GM19452 (cell line): ENCODE data around the gene FGD2.
A peak's percentile ranks its signal among the peaks of the same experiment; 100 is the strongest.
"Not testable (repeated sequence)": the region's sequence is repeated elsewhere in the genome, so short reads cannot be mapped to it uniquely, and the experiment has no call there.

ENCODE experiments used
- ATAC-seq: cut with Tn5 transposase; IDR thresholded peaks from one replicate; pipeline ENCODE4 v1.9.1; 2021; ENCODE audit not compliant: unreplicated experiment

Gene FGD2

DNA sequence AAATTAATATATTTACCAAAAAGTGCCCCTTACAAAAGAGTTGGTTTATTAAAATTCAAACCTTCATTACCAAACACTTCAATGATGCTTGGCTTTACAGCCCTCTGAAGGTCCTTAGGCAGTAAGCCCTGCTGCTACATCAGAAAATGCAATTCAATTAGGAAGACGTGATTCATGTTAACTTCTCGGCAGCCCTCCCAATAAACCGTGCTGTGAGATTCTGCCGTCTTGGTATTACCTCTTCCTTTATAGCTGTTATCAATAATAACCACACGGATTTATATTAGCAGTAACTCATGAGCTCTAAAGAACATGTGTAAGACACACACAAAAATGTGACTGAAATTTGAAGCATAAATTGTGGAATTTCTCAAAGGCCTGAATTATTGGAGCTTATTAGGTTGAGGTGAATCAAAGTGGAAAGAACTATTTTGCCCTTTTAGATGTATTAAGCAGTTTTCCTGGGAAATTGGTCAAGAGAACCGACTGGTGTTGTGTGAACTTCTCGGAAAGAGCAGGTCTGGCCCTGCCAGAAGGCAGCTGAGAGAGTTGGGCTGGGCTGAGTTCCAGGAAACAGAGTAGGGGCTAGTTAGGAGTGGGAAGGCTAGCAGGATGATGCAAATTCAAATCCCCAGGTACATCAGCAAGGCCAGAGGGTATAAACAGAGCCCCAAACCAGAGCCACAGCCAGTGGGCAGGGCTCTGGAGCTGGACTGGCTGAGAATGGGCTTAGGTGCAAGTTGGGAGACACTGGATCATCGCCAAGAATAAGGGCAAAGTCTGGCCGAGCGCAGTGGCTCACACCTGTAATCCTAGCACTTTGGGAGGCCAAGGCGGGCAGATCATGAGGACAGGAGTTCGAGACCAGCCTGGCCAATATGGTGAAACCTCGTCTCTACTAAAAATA is 33.1 kb downstream of the FGD2 start:
- ATAC-seq = no peak

DNA sequence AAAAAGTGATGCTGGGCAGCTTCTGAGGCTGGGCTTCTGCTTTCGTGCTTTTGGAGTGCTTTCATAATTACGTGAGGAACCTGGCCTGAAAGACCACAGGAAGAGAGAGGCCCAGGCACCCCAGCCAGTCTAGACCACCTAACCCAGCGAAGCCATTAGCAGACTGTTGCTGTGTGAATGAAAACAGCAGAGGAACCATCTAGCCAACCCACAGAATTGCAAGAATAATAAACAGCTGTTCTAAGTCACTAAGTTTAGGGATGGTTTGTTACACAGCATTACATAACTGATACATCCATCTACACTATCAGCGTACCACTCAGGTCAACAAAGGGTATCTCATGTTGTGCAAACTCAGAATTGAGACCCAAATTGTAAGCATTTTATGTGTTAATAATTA is 34.5 kb downstream of the FGD2 start:
- ATAC-seq = no peak

DNA sequence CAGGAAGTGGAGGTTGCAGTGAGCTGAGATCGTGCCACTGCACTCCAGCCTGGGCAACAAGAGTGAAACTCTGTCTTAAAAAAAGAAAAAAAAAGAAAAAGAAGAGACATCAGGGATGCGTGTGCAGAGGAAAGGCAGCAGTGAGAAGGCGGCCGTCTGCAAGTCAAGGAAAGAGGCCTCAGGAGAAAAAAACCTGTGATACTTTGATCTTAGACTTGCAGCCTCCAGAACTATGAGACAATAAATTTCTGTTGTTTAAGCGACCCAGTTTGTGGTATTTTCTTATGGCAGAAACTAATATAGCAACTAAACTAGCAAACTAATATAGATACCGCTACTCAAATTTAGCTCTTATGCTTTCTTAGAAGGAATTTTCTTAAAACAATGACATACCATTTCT is 36.1 kb downstream of the FGD2 start:
- no peak for ATAC-seq

DNA sequence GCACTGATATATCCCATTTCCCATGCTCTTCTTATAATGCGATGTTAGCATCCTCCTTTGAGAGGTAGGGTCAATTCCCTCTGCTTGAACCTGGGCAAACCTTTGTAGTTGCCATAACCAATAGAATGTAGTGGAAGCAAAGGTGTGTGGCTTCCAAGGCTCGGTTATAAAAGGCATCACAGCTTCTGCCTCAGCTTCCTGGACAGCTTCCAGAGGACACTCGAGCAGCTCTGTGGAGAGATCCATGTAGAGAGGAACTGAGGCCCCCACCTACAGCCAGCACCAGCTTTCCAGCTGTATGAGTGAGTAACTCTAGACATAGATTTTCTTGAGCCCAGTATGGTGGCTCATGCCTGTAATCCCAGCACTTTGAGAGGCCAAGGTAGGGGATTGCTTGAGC is 36.7 kb downstream of the FGD2 start:
- ATAC-seq = no peak

DNA sequence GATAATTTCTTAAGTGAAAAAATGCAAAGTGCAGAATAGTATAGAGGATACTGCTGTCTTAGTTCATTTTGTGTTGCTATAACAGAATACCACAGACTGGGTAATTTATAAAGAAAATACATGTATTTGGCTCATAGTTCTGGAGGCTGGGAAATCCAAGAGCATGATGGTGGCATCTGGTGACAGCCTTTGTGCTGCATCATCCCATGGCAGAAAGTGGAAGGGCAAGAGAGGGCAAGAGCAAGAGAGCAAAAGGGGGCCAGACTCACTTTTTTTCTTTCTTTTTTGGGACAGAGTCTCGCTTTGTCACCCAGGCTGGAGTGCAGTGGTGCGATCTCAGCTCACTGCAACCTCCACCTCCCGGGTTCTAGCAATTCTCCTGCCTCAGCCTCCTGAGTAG is 37.6 kb downstream of the FGD2 start:
- ATAC-seq = not testable (repeated sequence)

DNA sequence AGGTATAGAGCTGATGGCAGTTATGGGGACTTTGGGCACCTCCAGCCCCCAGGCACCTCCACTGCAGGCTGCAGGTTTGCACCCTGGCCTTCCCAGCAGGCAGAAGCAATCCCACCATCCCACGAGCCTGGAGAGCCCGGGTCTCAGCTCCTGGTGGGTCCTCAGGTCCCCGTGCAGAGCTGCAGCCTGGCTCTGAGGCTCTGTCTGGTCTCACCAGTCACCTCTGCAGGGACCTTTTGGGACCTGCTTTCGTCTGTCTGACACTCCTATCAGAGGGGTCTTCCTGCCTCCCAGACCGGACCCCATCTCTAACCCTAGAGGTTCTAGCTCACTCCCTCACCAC is 41.9 kb downstream of the FGD2 start:
- no peak for ATAC-seq

DNA sequence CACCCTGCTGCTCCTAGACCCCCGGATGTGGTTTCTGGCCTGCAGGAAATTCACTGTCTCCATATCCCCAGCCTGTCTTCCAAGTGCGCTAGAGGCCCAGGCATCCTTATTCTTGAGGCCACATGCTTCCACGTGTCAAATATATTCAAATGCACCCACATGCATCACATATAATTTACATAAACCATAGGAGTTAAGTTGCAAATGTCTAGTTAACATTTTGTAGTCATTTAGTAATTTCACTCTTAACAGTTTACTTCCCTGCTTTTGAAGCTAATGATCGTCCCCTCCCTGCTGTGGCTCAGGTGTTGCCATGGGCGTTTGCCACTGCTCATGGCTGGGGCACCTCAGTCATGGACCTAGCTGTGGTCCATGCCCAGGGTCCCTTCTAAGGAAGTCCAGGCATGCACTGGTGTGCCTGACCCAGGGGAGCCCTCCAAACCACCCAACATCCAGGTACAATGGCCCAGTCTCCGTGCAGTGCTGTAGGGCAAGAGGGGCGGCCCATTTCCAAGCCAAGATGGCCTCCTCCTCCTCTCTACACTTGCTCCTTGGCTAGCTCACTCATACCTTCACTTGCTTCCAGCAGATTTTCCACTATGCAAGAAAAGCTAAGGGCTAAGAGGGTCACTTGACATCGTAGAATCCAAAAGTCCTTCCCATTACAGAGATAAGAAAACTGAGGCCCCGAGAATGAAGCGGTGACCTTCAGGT is 42.4 kb downstream of the FGD2 start:
- no peak for ATAC-seq

DNA sequence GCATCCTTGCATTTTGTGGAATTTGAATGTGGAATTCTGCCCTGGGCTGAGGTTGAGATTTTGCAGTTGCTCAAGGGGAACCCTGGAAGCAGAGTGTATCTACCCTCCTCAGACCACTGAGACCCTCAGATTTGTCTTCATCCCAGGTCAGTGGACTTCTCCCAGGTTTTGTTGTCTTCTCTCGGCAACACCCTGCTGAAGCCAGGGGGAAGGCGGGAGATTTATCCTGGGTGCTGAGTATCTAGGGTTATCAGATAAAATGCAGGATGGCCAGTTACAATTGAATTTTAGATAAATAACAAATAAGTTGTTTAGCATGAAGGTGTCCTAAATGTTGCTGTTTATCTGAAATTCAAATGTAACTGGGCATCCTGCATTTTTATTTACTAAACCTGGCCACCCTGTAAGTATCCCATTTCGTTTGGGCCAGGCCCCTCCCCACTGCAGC is 43.0 kb downstream of the FGD2 start:
- no peak for ATAC-seq

DNA sequence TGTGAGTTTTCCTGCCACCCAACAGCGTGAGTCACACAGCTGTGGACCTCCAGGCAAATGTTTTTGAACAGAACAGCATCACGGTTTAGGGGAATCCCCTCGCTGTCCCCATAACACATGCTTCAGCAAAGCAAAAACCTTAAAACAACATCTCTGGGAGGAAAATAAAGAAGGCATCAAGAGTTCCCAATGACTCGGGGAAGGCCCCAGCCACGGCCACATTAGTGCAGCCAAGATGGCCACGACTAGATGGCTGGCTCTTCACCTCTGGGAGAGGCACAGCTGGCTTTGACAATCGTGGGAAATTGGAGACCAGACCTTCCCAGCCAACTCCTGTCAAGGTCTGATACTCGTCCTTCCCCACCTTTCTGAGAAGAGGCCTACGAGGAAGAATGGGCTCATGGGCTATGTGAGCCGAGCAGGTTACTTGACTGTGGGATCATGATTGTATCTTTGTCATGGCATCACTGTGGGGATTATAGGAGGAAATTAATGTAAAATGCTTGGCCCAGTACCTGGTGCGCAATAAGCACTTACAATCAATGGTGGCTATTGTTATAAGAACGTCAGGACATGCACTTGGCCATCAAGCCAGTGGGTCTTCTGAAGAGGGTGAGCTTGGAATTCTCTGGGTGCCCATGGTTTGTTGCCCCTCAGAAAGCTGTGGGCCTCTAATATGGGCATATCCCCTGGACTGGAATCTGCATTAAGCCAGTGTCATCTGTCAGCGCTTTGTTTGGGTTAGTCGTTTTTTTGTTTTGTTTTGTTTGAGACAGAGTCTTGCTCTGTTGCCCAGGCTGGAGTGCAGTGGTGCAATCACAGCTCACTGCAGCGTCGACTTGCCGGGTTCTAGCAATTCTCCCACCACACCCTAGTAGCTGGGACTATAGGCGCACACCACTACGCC is 43.6 kb downstream of the FGD2 start:
- no peak for ATAC-seq

DNA sequence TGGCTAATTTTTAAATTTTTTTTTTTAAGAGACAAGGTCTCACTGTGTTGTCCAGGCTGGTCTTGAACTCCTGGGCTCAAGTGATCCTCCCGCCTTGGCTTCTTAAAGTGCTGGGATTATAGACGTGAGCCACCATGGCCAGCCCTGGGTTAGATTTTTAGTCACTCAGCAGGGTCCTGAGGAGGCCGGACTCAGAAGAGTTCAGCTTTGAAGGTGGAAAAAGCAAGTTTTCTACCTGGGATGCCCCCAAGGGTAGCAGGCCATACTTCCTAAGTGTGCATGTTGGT is 44.2 kb downstream of the FGD2 start:
- ATAC-seq = no peak

DNA sequence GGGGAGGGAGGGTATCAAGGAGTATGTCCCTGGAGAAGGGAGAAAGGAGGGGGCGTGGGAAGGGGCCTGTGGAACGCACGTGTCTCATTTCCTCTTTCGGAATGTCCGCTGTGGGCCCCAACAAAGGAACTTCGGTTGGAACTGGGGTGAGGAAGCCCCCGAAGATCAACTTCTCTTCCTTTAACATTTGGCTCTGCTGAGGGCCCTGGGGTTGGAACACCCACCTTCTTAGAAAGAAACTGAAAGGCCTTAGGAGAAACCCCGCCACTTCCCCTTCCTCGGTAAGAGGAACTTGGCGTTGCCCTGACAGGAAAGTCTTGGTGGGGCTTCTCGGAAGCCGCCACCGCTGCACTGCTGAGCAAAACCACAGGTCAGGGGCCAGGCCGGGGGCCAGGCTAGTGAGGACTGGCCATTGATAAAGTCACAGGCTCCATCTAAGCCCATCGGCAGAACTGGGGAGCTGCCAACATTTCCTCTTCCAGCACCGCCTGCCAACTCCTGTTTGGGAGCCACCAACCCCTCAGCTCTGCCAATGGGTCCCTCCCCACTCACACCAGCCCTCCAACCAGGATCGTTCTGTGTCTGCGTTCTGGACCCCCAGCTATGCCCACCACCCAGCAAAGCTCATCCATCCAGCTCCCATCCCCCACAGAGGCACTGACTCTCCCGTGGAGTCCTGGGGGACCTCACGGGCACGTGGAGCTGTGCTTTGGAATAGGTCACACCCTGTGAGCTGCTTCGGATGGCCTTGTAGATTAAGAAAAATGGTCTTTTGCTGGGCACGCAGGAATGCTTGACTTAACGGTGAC is 44.8 kb downstream of the FGD2 start:
- ATAC-seq = peak; percentile 46

DNA sequence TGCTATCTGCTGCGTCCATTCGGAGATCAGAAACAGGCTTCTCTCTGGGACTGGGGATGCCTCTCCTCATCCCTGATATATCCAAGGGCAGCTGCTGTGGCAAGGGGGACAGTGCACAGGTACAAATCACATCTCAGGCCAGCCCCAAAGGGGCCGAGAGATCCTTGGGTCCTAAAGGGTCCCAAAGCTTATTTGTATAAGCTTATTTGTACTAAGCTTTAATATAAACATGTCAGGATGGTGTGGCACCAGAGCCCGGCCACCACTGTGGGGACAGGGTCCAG is 45.3 kb downstream of the FGD2 start:
- no peak for ATAC-seq

DNA sequence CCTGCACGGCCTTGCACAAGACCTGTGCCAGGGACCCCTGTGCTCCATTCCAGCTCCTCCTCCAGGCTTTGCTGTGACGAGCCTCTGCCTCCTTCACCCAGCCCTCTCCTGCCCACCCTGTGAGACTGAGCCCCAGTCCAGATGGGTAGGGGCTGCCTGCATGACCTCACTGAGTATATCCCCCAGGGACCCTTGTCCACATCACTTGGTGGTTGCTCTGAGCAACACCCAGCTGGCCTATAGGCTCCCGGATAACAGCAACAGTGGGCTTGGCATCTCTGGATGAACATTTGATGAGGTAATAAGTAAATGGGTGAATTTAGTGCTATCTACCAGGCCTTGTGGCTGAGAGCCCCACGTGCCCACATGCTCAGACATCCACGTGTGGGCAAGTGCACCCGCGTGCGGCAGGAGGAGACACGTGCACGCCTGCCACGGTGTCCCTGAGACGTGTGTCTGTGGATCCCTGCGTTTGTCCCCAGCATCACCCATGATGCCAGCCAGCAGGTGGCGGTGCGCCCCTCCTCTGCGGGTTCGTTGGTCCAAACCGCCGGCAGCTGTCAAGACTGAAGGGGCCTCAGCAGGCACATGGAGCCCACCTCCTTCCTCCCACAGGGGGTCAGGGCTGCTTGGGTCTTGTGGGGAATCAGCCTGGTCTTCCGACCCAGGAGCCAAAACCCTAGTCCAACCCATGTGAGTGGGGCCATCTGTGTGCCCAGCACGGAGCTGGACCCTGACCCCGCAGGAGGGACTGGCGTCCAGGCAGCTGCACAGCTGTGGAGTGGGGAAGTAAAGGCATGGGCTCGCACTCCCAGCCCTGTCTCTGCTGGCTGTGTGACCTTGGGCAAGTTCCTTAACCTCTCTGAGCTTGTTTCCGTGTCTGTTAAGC is 45.9 kb downstream of the FGD2 start:
- peak; percentile 33 for ATAC-seq

DNA sequence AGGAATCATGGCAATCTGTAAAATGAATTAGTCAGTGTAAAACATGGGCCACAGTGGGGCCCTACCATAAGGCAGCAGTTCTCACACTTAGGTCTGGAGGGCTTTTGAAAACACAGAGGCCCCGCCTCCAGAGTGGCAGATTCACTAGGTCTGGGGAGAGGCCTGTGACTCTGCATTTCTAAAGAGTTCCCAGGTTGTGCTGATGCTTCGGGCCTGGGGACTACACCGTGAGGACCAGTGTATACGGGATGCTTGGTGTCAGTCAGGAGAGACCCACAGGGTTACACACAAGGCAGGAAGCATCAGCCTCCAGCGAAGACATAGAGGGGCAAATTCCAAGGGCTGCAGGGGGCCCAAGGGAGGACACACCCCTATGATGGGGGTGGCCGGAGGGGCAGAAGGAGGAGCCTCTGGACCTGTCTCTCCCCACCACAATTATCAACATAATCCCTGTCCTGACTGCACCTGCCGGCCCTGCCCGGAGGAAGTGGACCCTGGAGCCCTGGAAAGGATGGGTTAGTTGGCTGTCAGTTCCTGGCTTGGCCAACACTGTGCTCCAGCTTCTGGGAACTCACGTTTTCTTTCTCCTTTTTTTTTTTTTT is 46.7 kb downstream of the FGD2 start:
- no peak for ATAC-seq

DNA sequence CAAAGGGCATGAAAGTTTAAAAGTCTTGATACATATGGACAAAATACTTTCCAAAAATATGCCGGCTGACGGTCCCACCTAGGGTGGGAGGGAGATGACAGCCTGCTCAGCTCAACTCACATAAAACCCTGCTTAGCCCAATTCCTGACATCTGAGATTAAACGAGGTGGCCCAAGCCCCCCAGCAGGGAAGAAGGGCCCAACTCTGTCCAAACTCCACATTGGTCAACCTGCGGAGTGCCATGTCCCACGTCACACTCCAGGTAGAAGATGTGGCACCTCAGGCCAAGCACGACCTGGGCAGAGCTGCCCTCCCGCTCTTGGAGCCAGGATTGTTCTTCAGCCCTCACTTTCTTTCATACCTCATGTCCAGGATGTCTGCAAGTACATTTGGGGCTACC is 48.2 kb downstream of the FGD2 start:
- ATAC-seq = no peak

DNA sequence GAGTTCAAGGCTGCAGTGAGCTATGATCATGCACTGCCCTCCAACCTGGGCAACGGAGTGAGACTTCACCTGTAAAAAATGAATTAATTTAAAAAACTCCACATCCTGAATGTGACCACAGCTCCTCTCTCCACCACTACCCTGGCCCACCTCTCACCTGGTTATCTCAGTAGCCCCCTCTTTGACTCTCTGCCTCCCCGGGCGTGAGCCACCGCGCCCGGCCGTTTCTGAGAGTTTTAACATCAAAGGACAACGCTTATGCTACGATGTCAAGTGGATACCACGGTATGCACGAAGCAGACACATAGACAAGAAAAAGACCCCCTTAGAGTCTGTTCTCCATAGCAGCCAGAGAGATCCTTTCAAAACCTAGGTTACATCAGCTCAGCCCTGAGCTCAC is 48.7 kb downstream of the FGD2 start:
- ATAC-seq = no peak

DNA sequence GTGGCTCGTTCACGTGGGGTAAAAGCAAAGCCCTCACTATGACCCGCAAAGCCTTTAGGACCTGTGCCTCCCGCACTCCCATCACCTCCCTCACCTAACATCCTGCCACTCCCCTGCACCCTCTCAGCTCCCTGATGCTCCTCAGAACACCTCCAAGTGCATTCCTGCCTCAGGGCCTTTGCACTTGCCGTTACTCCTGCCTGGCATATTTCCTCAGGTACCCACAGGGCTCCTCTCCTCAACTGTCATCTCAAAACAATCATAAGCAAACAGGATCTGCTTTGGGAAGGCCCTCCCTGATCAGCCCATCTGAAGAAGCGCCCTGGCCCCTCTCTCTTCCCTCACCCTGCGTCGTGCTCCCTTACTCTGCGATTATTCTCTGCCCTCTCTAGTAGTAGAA is 49.1 kb downstream of the FGD2 start:
- ATAC-seq = no peak

DNA sequence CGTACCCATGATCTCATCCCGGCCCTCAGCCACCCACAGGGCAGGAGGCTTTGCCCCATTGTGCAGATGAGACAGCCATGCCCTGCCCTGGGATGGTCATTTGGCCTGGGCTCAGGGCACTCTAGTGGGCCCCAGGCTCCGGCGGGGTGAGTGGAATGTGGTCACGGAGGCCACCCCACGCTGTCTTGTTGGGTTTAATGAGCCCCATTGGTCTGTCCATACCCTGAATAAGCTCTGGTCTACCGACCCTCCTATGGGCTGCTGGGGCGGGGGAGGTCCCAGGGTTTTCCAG is 50.6 kb downstream of the FGD2 start:
- no peak for ATAC-seq

DNA sequence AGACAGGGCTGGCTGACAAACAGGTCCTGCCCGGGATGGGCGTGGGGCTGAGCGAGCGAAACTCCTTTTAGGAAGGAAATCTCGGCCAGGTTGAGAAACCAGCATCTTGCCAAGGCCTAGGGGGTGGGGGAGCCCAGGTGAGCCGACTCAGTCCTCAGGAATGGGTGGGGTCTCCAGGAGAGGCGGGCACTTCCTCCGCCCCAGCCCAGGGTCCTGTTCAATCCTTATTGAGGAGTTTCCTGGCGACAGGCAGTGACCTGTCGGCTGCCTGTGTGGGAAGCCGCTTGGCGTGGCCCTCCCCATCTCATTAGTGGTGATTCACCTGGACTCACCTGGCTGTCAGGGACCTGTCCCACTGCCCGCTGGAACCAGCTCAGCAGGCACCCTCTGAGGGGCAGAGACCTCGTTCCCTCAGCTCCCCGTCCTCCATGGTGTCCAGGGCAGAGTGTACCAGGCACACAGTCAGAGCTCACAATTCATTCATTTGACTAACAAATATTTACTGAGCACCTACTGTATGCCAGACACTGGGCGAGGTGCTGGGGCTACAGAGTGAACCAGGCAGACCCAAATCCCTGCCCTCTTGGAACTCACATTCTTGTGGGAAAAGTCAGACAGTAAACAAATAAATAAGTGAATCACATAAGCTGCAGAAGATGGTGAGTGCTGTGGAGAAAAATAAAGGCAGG is 51.1 kb downstream of the FGD2 start:
- ATAC-seq = no peak
